ENCODE measurements around the gene CREM. TPM values are rescaled to one million over a fixed set of nuclear protein-coding genes. Genes with fewer than 3 reads are reported as not detected.

CREM gene
- total and polyA plus RNA-seq, 2 experiments from 2014 or later = 40.9 to 43.8 TPM

- no peak for TF ChIP-seq CREB1 (CRISPR knock-in tag; IDR thresholded peaks at IDR 0.05; ENCODE audit: low read depth)
- TF ChIP-seq EZH2phosphoT487 (IDR thresholded peaks at IDR 0.05; ENCODE audit: unreplicated experiment) = no peak
Observed at GRCh38 chr10:35217455-35217854, 90.8 kb downstream of the CREM start (continued).

GRCh38 chr10:35218339-35218955 lies 91.8 kb downstream of the CREM start:
- Mint-ChIP-seq H3K27me3 (ENCODE audit: insufficient read depth, low read depth, poor library complexity) (peaks cover 4% of the 10 kb centered on the region), H3K36me3 (ENCODE audit: low read depth) (no peaks in the 10 kb centered on the region)
- no peak overlapping the region for H3K27ac ChIP-seq (ENCODE audit: low read depth)

More at GRCh38 chr10:35218339-35218955, 91.8 kb downstream of the CREM start:
- Histone ChIP-seq H3K4me1 (ENCODE audit: insufficient read depth) (no peaks in the 10 kb centered on the region), H4K20me1 (replicated peaks; ENCODE audit: insufficient read depth) (no peaks in the 10 kb centered on the region), H2AFZ (no peak overlapping the region), H3K36me3 (ENCODE audit: insufficient read depth) (no peaks in the 10 kb centered on the region), H3K4me3 (no peak overlapping the region), H3F3A (replicated peaks; ENCODE audit: low read depth) (no peaks in the 10 kb centered on the region), H3K79me2 (replicated peaks; ENCODE audit: insufficient read depth) (no peaks in the 10 kb centered on the region), H3K27me3 (ENCODE audit: insufficient read depth) (no peaks in the 10 kb centered on the region), H3K9me2 (ENCODE audit: insufficient read depth) (no peaks in the 10 kb centered on the region), H3K4me2 (no peak overlapping the region)
- Mint-ChIP-seq H3K4me3 (no peak overlapping the region), H3K27ac (peak overlapping the region; percentile 58), H3K4me1 (peaks cover 2% of the 10 kb centered on the region; the same call in 1 of the 3 replicates), H3K9me3 (no peaks in the 10 kb centered on the region)
- peak; percentile 79 for ATAC-seq
- TF ChIP-seq CTCF (conservative IDR thresholded peaks at IDR 0.05; ENCODE audit: low read depth in 2 of 2) (peak; percentile 89 to 97), EZH2 (IDR thresholded peaks at IDR 0.05; ENCODE audit: low read depth, unreplicated experiment) (no peak), CREB1 (CRISPR knock-in tag; IDR thresholded peaks at IDR 0.05; ENCODE audit: low read depth) (no peak), REST (IDR thresholded peaks at IDR 0.05; ENCODE audit: unreplicated experiment) (no peak)
- DNase-seq (ENCODE audit: low spot score) = peak; percentile 95

All from GM23338 (cell line).